HG03378 (cell line): ENCODE data around the gene OR5K2.

ENCODE experiments used
- ATAC-seq: cut with Tn5 transposase; IDR thresholded peaks from one replicate; pipeline ENCODE4 v1.9.1; 2021; ENCODE audit warnings: mild to moderate bottlenecking, moderate library complexity; ENCODE audit not compliant: unreplicated experiment

OR5K2 gene

DNA sequence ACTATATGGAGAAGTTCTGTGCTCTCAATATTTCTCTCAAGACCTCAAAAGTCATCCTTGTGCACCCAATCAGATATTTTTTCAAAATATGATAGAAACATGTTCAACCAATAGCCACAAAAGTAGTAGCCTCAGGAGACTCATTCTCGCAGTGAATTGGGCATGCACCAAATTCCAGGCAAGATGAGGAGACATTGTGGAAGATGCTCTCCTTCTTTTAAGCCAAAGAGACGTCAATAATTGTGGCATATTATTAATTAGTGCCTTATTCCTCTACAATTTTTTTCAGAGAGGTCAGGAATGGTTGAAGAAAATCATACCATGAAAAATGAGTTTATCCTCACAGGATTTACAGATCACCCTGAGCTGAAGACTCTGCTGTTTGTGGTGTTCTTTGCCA, at the start of gene OR5K2:
TSS of gene OR5K2 (plus strand) at position 301 of the 400 bp plus-strand sequence. CDS start at position 301, 0 bp downstream.
- ATAC-seq = no peak

DNA sequence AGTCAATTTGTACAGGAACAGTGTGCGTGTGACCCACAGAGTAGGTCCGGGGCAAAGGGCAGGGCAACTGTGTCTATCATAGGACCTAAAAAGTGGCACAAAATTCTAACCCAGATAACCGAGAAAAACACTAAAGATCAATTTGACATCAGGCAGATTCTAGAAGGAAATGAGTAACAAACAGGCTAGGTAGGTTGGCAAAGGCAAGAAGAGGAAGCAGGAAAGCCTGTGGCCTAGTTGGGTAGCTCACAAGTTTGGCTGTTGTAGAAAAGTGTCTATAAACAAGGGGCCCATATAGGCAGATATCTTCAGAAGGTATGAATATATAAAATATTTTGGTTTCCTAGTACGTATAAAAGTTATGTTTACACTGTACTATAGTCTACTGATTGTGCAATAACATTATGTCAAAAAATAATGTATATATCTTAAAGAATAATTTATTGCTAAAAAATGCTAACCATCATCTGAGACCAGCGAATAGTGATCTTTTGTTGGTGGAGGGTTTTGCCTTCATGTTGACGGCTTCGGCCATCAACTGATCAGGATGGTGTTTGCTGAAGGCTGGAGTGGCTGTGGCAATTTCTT, 47.8 kb upstream of the OR5K2 start:
- peak; percentile 29 for ATAC-seq

DNA sequence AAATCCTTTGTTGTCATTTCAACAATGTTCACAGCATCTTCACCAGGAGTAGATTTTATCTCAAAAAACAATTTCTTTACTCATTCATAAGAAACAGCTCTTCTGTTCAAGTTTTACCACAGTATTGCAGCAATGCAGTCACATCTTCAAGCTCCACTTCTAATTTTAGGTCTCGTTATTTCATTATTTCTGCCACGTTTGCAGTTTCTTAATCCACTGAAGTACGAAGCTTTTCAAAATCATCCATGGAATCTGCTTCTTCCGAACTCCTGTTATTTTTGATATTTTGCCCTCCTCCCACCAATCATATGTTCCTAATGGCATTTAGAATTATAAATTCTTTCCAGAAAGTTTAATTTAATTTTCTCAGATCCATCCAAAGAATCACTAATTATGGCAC, 47.1 kb upstream of the OR5K2 start:
- ATAC-seq = no peak

DNA sequence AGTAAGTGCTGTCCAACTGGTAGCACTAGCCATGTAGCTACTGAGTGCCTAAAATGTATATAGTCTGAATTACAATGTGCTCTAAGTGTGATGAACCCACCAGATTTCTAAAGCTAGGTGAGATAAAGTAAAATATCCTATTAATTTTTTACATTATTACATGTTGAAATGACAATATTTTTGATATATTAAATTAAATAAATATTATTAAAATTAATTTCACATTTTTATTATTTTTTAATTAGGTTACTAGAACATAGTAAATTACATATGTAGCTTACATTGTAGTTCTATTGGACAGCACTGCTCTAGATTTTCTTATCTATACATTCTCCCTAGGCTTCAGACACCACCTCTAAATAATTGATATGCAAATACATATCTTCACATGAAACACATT, 43.7 kb upstream of the OR5K2 start:
- ATAC-seq = no peak

DNA sequence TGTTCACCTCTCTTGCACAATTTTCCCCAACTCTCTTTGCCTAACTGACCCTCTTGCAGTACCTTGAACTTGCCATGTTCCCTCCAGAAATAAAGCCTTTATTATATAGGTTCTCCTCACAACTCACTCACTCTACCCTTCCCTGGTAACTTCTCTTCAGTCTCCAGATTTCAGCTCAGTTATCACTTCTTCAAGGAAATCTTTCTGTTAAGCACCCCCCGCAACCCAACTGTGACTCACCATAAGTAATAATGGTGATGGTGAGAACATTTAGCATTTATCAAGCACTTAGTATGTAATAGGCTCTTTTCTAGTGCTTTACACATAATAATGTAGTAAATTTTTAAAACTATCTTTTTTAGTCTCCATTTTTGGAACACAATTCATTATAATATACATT, 42.6 kb upstream of the OR5K2 start:
- no peak for ATAC-seq

DNA sequence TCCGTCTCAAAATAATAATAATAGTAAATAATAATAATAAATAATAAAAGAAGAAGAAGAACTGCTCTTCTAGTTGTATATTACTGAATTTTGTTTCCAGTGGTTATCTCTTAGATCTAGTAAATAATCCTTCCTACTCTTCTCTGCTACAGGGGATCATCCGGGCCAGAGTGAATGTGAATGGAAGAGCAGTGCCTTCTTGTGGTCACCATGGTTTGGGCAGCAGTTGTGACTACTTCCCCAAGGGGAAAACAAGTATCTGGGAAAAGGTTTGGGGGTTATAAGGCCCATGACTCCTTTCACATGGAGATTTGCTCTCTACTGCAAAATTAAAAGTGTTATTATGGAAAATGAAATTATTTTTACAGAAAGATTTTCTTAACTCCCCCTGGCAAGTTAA, 39.9 kb upstream of the OR5K2 start:
- no peak for ATAC-seq

DNA sequence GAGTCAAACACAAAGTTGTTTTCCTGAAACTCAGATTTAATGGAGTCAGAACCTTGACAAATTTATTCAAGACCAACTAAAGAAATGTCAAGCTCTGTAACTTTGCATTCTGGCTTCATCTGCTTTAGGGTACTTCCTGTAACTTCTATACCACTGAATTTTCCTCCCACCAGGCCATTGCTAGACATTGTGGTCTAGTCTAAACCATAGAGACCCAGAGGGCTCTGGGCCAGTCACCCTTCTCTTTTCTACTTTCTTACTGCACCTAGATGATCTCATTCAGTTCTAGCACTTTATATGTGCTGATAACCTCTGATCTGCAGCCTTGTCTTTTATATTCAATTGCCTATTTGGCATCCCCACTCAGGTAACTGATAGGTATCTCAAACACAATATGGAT, 37.3 kb upstream of the OR5K2 start:
- ATAC-seq = no peak

DNA sequence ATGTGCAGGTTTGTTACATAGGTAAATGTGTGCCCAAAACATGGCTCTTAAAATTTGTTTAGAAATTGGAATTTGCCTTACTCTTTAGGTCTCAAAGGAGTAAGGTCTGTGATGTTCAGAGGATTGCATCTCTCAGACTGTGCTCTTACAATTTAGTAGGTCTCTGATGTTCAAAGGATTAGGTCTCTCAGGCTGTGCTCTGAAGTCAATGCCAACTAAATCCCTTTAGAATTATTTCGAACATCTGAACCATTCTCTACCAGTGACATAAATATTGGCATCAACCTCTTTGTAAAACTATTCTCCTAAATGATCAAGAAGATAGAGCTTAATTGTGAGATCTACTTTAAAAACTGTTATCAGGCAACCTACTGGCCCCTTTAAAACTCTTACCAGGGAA, 34.6 kb upstream of the OR5K2 start, which contains the start of gene OR5K1:
TSS of gene OR5K1 (plus strand) at position 301 of the 400 bp plus-strand sequence. CDS start 6,376 bp downstream, outside the sequence.
- ATAC-seq = no peak

DNA sequence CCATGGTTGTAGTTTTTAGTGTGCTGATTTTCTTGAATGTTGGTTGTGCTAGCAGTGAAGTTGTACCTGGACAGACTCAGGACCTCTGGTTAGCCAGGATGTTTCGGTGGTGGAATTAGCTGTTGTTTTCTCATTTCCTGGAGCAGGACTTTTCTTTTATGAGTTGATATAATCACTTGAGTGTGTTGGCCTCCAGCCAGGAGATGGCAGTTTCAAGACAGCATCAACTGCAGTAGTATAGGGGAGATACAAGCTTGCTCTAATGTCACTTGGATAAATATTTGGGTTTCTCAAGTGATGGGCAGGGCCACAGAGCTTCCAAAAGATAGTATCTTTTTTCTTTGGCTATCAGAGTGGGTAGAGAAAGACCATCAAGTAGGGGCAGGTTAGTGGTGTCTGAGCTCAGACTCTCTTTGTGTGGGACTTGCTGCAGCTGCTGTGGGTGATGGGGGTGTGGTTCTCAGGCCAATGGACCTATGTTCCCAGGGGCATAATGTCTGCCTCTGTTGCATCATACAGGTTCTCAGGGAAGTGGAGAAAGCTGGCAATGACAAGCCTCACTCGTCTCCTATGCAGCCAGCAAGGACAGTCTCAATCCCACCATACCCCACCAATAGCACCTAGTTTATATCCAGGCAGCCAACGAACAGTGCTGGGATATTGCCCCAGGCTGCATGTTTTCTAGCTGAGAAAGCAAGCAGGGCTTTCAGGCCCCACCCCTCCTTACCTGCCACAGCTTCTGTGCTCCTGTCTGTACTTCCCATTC, 14.6 kb upstream of the OR5K2 start:
- ATAC-seq = no peak

DNA sequence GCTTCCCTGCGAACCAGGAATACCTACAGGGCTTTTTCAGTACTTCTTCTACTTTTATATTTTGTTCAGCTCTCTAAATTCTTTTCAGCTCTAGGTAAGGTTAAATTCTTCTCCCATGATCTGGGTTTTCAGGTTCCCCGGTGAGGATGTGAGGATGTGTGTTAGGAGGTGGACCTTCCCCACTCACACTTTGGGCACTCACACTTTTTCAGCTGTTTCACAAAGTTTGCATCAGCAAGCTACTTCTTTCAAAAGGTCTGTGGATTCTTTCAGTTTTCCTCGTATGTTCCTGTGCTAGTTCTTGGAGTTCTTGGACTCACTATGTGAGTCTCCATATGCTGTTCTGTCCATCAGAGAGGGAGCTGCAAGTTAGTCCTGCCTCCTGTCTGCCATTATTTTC, 13.9 kb upstream of the OR5K2 start:
- no peak for ATAC-seq

DNA sequence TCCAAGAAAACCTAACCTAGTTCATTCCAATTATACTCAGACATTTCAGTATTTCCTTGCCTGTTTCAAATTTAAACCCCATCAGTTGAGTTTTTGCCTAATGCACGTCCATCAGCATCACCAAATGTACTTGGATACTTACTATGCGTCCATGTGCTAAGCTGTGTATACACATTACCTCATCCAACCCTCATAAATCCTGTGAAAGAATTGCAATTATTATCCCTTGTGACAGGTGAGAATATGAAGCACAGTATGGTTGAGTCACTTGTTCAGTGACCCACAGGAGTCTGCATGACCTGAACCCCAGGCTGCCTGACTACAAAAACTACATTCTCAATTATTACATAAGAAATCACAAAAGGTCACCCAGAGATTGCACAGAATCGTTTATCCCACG, 2.5 kb downstream of the OR5K2 start:
- no peak for ATAC-seq

DNA sequence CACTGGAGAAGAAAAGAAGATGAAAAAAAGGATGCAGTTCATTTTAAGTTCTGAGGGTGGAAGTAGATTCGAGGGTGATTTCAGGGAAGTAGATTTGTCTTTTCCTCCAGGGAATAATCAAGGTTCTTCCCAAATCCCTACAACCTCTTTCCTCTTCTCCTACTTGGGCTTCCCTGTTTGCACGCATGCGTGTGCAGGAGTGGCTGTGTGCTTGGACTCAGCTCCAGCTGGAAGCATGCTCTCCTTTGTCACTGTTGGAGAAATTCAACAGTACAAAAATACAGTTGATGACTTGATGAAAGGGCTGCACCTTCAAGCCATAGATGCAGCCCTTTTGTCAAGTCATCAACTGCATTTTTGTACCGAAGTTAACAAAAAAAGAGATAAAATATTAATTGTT, 3.8 kb downstream of the OR5K2 start:
- ATAC-seq = no peak

DNA sequence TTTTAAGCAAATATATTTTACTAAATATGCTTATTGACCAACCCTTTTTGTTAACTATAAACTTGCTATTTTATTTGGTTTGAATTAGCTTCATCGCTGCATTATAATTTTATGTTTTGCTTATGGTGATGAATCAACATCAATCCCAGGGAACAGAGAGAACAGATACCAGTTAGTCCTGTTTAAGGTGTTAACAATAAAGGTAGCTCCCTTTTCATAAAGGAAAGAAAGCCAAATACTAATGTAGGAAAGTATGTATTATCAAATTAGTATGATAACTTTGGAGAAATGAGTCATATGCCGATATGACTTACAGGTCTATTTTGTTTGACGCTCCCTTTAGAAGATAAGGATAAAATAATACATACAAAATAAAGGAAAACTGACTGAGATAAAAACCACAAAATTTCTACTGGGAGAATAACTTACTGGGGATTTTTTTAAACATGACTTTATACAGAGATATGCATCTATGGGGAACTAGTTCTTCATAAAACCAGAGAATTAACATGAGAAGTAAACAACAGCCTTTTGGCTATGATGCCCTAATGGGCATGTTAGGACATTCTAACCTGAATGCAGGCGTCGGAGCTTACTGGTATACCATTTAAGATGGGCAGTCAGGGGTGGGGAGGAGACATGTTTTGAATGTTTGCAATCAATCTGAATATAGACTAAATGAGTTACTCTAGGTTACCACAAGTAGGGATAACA, 4.5 kb downstream of the OR5K2 start:
- no peak for ATAC-seq

DNA sequence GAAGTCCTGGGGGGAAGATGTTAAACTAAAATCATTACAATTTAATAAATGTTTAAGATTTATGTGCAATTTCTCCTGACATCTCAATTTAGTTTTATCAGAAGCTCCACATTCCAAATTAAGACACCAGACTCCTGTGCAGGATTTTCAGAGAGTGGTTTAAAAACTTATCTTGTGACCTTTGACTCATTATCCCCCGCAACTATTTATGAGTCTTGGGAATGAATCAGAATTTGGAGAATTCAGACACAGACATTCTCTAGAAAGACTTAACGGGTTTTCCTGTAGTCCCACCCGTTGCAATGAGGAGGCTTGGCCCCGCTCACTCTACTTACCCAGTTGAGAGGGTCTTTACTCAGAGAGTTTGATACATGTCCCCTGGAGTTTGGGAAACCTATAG, 7.1 kb downstream of the OR5K2 start:
- no peak for ATAC-seq

DNA sequence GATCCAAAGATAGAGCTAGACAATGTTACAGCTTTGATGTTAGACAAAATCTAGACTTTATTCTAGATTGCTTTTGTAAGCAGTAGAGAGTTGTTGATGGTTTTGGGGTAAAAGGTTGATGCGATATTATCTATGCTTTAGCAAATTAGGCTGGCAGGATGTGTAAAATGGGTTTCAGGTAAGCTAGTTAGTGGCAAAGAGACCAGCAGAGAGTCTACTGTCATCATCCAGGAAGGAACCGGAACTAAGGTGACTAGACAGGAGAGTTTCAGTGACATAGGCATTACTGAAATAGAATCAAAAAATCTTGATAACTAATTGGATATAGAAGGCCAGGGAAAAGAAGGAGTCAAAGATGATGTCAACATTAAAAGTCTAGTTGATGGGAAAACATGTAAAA, 11.1 kb downstream of the OR5K2 start:
- ATAC-seq = no peak

DNA sequence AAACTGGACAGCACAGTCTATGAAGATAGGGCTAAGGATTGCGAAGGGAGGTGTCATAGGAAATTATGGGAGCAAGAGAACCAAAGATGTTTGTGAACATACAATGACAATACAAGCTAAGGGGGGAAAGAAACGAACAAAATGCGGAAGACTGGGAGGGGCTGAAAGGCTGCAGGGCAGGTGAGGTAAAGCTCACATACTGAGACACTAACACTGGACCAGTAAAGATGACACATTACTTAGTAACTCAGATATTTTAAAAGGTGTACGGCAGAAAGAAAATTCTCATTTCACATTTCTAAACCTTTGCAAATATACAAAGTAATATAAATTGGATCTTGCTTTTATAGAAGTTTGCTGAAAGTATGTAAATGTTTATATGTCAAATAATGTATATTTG, 15.1 kb downstream of the OR5K2 start:
- no peak for ATAC-seq

DNA sequence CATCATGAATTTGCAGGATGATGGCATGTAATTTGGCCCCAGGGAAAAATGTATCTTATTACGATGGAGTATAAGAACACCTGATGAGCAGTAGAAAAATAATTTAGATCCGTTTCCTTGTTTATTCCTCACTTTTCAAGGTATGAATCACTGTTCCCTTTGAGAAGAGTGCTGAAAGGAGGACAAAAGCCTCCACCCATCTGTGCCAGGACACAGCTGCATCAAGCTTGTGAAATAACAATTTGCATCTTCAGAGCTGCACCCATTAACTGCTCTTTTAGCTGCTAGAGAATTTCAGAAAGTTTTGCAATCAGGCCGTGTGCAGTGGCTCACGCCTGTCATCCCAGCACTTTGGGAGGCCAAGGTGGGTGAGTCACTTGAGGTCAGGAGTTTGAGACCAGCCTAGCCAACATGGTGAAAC, 15.6 kb downstream of the OR5K2 start:
- no peak for ATAC-seq

DNA sequence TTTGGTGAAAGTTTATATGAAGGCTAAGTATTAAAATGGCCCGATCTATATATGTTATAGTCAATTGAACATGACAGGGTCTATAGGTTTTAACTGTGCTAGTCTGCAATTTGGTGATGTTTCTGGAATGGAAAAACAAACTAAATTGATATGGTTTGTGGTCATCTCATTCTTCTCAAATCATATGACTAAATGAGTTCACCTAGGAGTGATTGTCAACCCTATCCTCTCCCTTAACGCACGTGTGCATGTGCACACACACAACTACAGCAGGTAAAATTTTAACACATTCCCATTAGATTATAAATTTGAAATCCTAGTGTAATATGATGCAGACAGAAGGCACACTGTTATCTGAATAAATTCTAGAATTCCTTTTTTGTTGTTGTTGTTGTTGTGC, 16.3 kb downstream of the OR5K2 start:
- no peak for ATAC-seq

DNA sequence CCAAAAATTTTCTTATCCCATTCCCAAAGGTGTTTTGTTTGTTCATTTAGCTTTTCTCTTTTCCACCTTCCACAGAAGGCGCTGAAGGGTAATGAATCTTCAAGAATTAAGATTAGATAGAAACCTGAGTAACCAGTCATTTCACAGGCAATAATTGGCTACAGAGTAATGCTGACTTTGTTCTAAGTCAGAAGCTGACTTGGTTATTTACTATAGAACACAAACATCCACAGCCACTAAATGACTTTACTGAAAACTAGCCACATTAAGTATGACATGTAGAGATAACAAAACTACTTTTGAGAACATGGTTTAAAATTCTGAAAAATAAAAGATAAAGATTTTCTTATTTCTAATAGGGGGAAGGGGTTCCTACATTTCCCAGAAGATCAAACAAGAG, 17.5 kb downstream of the OR5K2 start:
- no peak for ATAC-seq

DNA sequence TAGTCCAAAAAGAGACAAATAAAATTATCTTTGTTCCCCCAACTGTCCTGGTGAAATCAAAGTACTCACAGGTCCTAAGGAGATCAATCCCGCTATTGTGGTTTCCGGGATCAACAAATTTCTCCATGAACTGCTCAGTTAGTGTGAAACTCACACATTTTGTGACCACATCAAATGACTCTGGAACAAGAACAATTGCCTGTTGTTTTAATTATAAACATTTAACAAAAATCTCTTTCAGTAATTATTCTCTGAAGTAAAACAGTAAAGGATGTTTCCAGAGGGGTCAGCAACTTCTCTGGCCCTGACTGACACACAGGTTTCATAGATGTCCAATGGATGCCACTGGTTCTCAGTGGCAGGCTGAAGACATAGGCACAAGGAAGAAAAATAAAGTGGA, 21.3 kb downstream of the OR5K2 start:
- ATAC-seq = no peak

DNA sequence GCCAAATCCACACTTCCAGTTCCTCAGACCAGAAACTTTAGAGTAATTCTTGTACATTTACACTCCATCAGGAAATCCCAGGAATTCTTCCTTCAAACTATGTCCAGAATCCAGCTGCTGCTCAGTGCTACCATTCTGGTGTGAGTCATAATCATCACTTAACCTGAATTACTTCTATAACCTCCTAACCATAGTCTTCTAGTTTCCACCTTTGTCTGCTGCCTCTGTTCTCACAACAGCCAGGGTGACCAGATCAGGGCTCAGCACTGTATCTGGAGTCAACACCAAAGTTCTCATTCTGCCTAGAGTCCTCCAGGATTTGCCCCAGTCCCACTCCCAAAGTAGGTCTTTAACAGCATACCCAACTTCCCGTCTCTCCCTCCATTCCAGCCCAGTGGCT, 21.9 kb downstream of the OR5K2 start:
- no peak for ATAC-seq

DNA sequence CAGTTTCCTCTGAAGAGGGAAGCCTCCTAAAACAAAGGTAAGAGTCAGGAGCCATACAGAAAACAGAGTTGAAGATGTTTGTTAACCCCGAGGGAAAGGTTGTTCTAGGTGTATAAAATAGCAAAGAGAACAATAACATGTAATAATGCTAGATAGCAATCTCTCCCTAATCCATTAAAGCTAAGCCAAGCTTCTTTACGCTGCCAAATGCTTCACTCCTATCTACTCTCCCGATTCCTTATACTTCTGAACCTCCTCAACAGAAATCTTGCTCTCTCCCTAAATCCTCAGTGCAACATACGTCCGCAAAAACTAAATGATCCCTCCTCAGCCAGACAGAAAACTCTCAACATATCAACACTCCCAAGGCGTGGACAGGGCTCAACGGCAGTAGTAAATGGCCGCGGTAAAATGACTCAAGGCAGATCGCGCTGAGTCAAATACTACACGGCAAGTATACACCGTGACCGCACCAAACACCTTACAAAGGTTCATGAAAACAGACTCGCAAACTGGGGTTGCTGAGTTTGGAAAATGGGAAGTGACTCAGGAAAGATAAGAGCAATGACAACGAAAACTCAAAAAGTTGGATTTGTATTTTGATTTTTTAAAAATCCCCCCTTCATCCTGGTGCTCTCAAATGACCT, 24.5 kb downstream of the OR5K2 start:
- peak; percentile 45 for ATAC-seq
